Kasumi-1 (cell line): ENCODE measurements around the gene RARRES1.
A peak's percentile ranks its signal among the peaks of the same experiment; 100 is the strongest.
"Not testable (repeated sequence)": the region's sequence is repeated elsewhere in the genome, so short reads cannot be mapped to it uniquely, and the experiment has no call there.

Experiments used
- DNase-seq, 2 experiments: peaks; one replicate each; lab custom pipeline; 2025; lab: John Stamatoyannopoulos, UW

RARRES1 gene

DNA sequence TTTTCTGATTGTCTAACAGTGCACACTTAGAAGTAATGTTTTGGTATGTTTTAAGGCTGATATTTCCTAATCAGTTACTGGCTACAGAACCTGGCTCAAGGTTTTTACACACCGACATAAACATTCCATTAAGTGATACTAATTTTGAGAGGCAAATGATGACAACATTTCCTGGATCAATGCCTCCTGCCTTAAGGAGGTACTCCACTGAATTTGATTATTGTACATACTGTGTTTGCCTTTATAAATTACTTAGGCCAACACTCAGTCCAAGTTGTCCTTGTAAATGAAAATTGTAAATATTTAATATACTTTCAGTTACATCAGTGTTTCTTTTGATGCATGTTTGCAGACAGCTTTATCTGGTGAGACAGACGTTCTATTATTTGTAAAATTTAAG is 35.6 kb downstream of the RARRES1 start:
- no peak for DNase-seq

DNA sequence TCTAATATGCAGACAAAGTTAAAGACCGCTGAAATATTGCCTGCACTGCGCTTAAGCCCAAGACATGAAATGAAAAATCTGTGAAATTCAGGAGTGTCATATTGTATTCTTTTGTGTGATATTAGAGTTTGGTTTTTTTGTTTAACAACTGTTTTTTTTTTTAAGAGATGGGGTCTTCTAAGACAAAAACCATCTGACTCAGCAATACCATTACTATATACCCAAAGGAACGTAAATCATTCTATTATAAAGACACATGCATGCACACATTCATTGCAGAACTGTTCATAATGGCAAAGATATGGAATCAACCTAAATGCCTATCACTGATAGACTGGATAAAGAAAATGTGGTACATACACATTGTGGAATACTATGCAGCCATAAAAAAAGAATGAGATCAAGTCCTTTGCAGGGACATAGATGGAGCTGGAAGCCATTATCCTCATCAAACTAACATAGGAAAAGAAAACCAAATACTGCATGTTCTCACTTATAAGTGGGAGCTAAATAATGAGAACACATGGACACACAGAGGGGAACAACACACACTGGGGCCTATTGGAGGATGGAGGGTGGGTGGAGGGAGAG is 38.3 kb downstream of the RARRES1 start:
- DNase-seq = not testable (repeated sequence)

DNA sequence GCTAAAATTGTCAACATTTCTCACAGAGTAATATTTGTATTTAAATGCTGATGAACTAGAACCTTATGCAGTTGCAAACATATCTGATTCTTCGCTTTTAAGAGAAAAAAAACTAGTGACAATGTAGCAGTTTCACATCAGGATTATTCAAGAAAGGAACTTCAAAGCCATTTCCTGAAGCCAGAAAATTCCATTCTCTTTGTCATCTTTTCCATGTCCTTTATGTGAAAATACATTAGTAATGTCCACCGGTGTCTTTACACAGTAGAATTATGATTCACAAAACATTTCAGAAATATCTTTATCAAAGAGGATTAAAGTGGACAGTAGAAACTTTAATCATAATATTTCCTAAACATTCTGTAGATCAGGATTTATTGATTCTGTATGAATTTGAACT is 47.1 kb downstream of the RARRES1 start:
- DNase-seq = no peak

DNA sequence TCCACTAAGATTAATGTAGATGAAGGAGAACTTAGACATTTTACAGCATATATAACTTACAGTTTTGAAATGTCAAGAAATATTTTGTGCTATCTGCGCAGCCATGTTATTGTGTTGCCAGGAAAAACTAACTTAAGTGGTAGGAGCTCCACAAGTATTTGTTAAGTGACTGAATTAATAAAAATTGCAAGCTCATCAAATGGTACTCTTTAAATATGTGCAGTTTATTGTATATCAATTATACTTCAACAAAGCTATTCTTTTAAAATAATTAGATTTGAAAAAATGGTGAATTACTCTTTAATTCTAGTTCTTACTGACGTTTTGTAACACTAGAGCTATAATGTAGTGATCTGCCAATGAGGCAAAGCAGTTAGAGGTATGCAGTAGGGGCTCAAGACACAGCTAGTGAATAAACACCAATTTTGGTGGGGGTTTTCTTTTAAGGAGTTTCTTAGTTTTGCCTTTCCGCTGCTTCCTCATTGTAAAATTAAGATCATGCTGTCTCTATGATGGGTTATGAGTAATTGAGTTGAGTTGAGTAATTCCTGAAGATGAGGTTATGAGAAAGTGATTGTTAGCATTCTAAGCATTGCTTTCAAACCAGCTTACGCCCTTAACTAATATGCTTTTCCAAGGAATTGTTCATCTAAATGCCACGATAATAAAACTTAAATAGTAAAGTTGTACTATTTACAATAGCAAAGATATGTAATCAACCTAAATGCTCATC is 48.9 kb downstream of the RARRES1 start:
- no peak for DNase-seq

DNA sequence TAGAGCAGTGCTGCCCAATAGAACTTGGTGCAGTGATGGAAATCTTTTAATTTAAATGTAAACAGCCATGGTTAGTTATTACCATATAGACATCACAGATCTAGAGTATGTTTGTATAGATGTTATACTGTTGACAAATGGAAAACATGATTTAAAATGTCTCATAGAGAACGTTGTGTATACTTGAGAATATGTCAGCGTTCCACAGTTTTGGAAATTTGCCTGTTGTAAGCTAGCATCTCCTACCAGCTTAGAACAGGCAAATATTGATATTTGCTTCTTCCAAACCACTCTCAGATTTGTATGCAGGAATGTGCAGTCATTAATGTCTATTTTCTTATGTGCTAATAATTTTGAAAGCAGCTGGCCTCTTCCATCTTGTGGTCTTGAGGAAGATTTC is 51.4 kb downstream of the RARRES1 start:
- no peak for DNase-seq

DNA sequence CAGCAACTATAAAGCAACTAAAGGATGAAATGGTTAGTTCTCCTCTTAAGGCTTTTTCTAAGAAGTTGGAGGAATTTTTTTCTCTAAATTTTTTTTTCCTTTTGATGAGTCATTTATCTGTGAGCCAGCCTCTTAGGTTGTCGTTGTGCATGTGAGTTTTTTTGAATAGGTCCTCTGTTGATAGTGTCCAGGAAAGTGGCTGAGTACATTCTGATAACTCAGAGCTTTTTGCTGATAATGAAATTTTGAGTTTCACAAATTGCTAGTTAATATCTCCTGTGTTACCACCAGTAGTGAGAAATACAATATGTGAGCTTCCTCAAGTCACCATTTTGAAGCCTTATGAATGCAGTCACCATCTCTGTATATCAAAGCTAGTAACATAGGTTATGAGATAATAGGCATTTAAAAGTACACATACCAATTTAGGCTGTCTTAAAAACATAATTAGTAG is 52.7 kb downstream of the RARRES1 start:
- no peak for DNase-seq

DNA sequence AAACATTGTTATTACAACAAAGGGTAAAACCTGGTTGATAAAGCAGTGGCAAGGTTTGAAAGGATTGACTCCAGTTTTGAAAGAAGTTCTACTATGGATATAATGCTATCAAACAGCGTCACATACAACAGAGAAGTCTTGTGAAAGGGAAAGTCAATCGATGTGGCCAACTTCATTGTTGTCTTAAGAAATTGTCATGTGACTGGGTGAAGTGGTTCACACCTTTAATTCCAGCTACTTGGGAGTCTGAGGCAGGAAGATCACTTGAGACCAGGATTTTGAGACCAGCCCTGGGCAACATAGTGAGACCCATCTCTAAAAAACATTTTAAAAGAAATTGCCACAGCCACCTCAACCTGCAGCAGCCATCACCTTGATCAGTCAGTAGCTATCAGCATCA is 53.6 kb downstream of the RARRES1 start:
- no peak for DNase-seq

DNA sequence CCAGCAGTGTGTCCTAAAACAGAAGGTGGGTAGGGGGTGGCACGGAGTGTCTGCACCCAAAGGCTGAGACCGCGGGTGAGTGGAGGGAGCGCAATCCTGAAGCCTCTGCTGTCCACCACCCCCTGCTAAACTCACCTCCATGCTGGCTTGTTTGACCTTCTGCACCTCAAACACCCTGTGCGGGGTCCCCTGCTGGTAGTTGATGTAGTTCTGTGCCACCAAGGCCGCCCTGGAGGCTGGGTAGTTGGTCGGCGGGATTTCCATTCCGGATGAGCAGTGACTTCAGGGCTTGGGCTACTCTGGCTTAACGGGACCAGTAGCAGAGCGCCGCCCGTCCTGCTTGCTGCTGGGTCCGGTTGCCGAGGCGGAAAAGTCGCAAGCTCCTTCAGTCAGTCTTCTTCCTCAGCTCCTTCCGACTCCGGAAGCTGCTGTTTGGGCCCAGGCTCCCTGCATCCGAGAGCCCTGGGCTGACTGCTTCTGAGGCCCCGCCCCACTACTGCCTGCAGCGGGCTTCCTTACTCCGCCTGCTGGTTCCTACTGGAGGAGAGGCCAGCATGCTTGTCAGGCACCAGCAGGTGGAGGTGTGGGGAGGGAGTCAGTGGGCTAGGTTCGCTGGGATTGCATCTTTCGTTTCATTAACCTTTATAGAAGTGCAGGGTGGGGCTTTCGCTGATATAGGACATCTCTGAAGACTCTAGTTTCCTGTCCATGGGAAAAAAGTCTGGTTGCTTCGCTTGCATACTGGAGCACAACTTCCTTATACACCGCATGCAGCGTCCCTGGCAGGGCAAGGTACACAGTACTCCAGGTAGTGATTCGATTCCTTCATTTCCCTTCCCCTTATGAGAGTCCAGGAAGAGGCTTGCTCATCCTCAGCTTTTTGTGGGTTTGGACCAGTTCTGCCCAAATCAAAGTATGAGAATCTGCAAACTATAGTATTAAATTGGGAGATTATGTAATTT is 59.8 kb downstream of the RARRES1 start, which contains the start of gene LXN:
Gene LXN, minus strand, starts transcription at position 434 of the 962 bp plus-strand sequence. Its CDS starts 170 bp downstream, at position 264.
- peak; percentile 92 to 94 for DNase-seq

DNA sequence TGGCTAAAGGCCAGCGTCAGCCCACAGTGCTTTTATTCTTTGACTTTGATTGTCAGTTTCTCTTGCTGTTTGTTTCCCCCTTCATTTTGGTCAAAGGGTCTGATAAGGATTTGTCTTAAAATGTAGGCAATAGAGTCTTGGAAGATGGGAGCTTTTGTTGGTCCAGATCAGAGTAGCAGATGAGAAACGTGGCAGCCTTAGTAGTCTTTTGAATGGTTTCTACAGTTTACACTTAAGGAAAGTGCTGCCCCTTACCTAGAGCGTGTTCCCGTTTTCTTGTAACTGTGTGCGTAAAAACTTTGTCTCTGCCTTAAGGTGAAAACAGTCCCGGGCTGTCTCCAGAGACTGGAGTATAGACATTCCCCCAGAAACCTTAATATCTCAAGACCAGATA is 60.4 kb downstream of the RARRES1 start:
- peak; percentile 40 to 60 for DNase-seq

DNA sequence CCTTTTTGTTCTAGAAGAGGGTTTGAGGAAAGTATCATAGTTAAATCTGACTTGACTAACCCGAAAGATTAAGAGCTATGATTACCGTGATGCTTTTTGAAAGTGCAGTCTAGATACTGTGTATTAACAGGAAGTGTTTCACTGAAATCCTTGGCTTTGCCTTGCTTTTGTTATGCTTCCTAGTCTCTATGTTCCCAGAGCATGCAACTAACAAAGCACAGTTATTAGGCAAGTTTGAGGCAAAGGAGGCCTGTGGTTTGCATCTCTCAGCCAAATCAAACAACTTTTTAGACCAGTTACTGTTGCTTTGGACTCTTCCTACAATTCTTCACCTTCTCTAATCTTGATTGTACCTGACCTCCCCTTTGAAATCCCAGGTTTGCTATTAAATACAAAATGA is 63.8 kb downstream of the RARRES1 start:
- no peak for DNase-seq

DNA sequence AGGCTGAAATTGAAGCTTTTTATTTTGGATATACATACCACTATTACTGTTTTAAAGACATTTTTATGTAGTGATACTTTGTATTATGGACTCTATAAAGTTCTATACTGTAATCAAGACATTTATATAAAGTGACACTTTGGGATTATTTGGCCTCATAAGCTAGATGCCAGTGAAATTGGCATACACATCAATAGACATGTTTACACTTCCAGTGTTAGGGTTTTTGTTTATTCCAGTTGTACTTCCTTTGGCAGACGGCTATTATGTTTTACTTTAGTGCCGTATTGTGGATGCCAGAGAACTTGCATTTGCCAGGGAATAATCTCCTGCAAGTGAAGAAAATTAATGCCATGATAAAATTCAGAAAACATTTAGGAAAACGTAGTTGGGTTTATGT is 65.8 kb downstream of the RARRES1 start:
- DNase-seq = no peak

DNA sequence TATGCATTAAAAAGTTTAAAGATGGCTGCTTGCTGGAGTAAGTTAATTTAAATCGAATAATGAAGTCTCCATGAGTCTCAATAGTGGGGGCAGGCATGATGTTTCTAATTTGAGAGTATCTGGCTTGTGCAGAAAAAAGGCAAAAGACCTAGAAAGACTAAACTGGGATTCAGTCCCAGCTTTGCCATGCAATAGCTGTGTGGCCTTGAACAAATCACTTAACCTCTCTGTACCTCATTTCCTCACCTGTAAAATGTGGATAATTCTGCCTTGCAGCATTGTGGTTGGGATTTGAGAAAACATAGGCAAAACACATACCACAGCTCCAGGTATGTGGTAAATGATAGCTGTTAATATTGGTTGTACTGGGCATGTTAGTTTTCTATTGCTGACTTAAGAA is 68.4 kb downstream of the RARRES1 start:
- DNase-seq = no peak

DNA sequence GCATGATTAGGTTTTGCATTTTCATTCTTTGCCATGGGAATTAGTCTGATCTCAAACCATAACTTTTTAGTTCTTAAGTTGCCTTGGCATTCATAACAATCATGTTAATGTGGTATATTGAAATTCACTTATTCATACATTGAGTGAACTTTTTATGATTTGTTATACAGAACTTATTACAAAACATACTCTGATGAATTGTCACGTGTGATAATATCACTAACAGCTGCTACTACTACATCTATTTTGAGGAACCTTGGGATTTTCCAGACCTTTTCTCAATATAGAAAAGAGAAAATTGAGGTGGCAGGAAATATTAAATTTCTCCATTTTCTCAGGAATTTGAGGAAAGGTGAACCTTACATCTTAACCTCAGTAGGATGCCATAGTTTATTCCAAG is 69.0 kb downstream of the RARRES1 start:
- no peak for DNase-seq

DNA sequence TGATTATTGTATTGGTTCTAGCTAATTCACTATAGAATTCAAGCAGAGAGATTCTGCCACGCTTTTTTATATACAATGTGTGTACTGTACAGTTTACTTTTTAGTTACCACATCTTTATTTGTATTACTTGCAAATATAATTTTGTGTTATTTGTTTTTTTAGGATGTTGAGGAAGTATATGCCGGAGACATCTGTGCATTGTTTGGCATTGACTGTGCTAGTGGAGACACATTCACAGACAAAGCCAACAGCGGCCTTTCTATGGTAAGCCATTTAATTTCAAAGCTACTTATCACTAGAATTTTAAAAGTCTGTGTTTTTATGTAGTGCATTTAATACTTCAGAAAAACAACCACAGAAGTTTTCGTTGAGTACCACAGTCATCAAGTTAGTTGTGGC is 71.5 kb downstream of the RARRES1 start:
- no peak for DNase-seq

DNA sequence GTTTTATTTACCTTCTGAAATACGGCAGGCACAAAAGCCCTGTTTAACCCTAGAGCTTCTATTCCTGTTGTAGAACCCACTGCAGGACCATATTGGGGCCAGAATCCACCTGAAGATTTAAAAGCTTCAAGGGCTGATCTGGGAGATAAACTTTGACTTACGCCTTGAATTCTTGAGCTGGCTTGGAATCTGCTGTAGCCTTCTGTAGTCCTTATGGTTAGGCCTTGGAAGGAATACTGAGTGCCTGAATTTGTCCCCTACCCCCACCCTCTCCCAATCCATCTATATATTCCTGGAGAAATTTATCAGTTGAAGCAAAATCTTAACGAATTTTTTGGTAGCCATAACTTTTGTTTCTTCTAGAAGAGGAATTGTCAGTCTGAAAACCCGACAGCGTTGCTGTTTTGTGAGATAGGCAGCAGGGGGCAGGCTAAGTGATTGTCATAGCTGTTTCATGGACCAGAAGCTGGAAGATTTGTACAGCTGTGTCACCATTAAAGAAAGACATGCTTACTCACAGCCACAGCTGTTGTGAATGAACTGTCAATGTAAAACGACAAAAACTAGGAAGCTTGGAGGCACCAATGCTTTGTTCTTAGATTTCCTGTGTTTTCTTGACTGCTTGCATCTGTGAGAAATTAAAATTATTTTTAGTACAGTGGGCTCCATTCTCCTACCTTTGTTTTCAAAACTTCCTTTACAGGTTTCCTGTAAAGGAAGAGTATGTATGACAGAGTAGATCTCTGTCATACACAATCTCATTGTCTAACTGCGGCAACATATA is 72.6 kb downstream of the RARRES1 start:
- DNase-seq = peak; percentile 79 to 85

DNA sequence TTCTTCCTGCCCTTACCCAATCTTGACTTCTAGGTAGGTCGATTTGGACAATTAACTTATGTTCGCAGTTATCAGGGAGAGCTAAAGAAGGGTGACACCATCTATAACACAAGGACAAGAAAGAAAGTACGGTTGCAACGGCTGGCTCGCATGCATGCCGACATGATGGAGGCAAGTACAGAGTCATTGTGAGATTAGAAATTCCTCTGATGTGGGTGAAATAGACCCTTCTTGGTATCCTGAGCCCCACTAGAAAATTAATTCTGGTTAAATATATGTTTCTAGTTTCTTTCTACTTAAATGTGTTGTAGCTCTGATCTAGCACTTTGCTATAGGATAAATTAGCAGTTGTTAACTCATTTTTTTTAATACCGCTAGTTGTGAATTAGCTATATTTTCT is 73.4 kb downstream of the RARRES1 start:
- no peak for DNase-seq

DNA sequence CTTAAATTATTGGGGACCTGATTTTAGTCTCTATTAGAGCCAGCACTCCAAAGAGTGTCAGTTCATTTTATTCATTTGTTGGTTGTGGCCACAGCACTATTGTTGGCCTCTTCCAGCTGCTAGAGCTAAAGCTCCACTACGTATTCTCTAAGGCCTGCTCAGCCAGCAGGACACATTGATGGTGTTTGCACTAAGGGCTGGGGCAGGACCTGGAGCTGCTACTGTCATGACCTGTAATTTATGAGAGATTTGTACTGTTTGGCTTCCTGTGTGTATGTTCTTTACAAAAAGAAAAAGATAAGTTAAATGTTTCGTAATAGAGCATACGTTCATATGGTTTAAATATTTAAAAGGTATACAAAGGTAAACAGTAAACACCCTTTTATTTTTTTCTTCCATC is 79.8 kb downstream of the RARRES1 start:
- DNase-seq = no peak

DNA sequence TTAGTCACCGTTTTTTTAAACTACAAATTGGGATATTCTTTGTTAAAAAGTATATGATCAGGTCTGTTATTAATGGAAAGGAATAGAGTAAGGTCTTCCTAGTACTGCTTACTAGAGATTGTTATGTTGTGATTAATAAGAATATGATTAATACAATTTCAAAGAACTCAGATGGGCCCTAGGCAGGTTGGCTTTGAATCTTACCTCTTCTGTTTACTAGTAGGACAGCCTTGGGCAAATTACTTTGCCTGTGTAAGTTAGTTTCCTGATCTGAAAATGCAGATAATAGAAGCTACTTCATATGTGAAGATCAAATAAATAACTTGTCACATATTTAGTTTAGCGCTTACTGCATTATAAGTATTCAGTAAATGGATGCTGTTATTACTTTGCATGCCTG is 81.1 kb downstream of the RARRES1 start:
- no peak for DNase-seq

DNA sequence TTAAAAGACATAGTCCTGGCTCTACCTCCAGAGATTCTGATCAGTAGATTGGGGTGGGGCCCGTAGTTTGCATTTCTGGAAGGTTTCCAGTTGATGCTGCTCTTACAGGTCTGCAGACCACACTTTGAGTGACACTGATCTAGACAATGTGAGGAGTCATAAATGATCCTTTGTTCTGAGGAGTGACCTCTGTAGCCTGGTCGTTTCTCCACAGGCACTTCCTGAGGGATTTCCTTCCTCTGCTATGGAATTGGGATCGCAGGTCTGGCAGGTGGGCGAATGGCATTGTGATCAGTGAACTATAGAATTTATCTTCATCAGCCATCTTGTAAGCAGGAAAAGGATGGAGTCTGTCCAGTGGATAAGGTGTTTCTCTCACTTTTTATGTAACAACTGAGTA is 82.5 kb downstream of the RARRES1 start:
- DNase-seq = no peak
